Liver (tissue), 9 donors: ENCODE results near the gene RNF13. TPM values are rescaled to one million over a fixed set of nuclear protein-coding genes. Genes with fewer than 3 reads are reported as not detected.

Source experiments
- DNase-seq: peaks from one replicate; pipeline ENCODE4 v3.0.0-alpha.2; 2017; ENCODE audit warnings: low spot score
- H3K27ac ChIP-seq, 2 donors: one replicate each; pipeline ENCODE4 v1.7.0; 2013; ENCODE audit warnings: inconsistent platforms in 2 of 2, low read length in 2 of 2, control low read depth in 1 of 2, low read depth in 1 of 2, mild to moderate bottlenecking in 1 of 2
- H3K27me3 ChIP-seq, 4 donors: one replicate each; pipeline versions ENCODE4 v1.6.1 to v1.7.0; 2013; ENCODE audit warnings: low read length in 3 of 4, inconsistent platforms in 1 of 4, mild to moderate bottlenecking in 1 of 4, moderate library complexity in 1 of 4; ENCODE audit not compliant: control insufficient read depth in 4 of 4, insufficient read depth in 4 of 4
- H3K36me3 ChIP-seq, 4 donors: one replicate each; pipeline versions ENCODE4 v1.6.1 to v1.7.0; 2013; ENCODE audit warnings: low read length in 3 of 4, mild to moderate bottlenecking in 3 of 4, low read depth in 1 of 4, moderate library complexity in 1 of 4; ENCODE audit not compliant: control insufficient read depth in 4 of 4, insufficient read depth in 3 of 4
- H3K4me1 ChIP-seq, 4 donors: one replicate each; pipeline versions ENCODE4 v1.6.1 to v1.7.0; 2013; ENCODE audit warnings: low read length in 3 of 4, mild to moderate bottlenecking in 3 of 4, moderate library complexity in 1 of 4; ENCODE audit not compliant: control insufficient read depth in 4 of 4, insufficient read depth in 4 of 4
- H3K4me3 ChIP-seq, 3 donors: one replicate each; pipeline versions ENCODE4 v1.6.1 to v1.7.0; 2013; ENCODE audit warnings: low read length in 3 of 3, control low read depth in 1 of 3, low read depth in 1 of 3, mild to moderate bottlenecking in 1 of 3
- H3K9ac ChIP-seq, 2 donors: one replicate each; pipeline ENCODE4 v1.7.0; 2013; ENCODE audit warnings: low read length in 2 of 2, mild to moderate bottlenecking in 2 of 2, moderate library complexity in 2 of 2, control low read depth in 1 of 2, low read depth in 1 of 2
- H3K9me3 ChIP-seq, 4 donors: one replicate each; pipeline versions ENCODE4 v1.6.1 to v1.7.0; 2013; ENCODE audit warnings: low read length in 3 of 4; ENCODE audit not compliant: control insufficient read depth in 4 of 4
- ATF3 ChIP-seq: IDR thresholded peaks from 2 replicates; pipeline ENCODE4 v1.6.1; 2016; ENCODE audit warnings: antibody characterized with exemption
- EGR1 ChIP-seq, 2 donors: IDR thresholded peaks; 2 replicates each; pipeline ENCODE4 v1.6.1; 2016 to 2018; ENCODE audit warnings: antibody characterized with exemption in 2 of 2, low read depth in 2 of 2
- FOXA1 ChIP-seq: IDR thresholded peaks from 2 replicates; pipeline ENCODE4 v1.6.1; 2016; ENCODE audit warnings: antibody characterized with exemption
- FOXA2 ChIP-seq: IDR thresholded peaks from 2 replicates; pipeline ENCODE4 v1.6.1; 2016; ENCODE audit warnings: antibody characterized with exemption
- GABPA ChIP-seq, 2 donors: IDR thresholded peaks in 1 of 2; conservative IDR thresholded peaks in 1 of 2; 2 replicates each; pipeline ENCODE4 v1.6.1; 2016; ENCODE audit warnings: antibody characterized with exemption in 2 of 2, mild to moderate bottlenecking in 1 of 2, moderate library complexity in 1 of 2
- HNF4A ChIP-seq, 2 donors: conservative IDR thresholded peaks; 2 replicates each; pipeline ENCODE4 v1.6.1; 2016; ENCODE audit warnings: antibody characterized with exemption in 2 of 2, mild to moderate bottlenecking in 2 of 2
- HNF4G ChIP-seq: IDR thresholded peaks from 2 replicates; pipeline ENCODE4 v1.6.1; 2016; ENCODE audit warnings: antibody characterized with exemption
- JUND ChIP-seq, 2 donors: IDR thresholded peaks; 2 replicates each; pipeline ENCODE4 v1.6.1; 2016; ENCODE audit warnings: antibody characterized with exemption in 2 of 2
- NR2F2 ChIP-seq: IDR thresholded peaks from 2 replicates; pipeline ENCODE4 v1.6.1; 2016; ENCODE audit warnings: antibody characterized with exemption
- RAD21 ChIP-seq, 2 donors: IDR thresholded peaks; 2 replicates each; pipeline ENCODE4 v1.6.1; 2016; ENCODE audit warnings: antibody characterized with exemption in 2 of 2, mild to moderate bottlenecking in 2 of 2
- REST ChIP-seq: IDR thresholded peaks from 2 replicates; pipeline ENCODE4 v1.6.1; 2016; ENCODE audit warnings: antibody characterized with exemption, mild to moderate bottlenecking
- RXRA ChIP-seq, 2 donors: IDR thresholded peaks; 2 replicates each; pipeline ENCODE4 v1.6.1; 2017 to 2018; ENCODE audit warnings: antibody characterized with exemption in 2 of 2, mild to moderate bottlenecking in 1 of 2
- SP1 ChIP-seq: IDR thresholded peaks from 2 replicates; pipeline ENCODE4 v1.6.1; 2018; ENCODE audit warnings: antibody characterized with exemption, mild to moderate bottlenecking
- TAF1 ChIP-seq: conservative IDR thresholded peaks from 2 replicates; pipeline ENCODE4 v1.6.1; 2016; ENCODE audit warnings: antibody characterized with exemption, mild to moderate bottlenecking
- YY1 ChIP-seq: IDR thresholded peaks from 2 replicates; pipeline ENCODE4 v1.6.1; 2016; ENCODE audit warnings: antibody characterized with exemption, mild to moderate bottlenecking
- ZBTB33 ChIP-seq: IDR thresholded peaks from 2 replicates; pipeline ENCODE4 v1.6.1; 2016; ENCODE audit warnings: antibody characterized with exemption
- WGBS: extraction: QIAGEN DNeasy Blood & Tissue Kit; methylation state at CpG from one replicate; pipeline ENCODE4 v1.1.7; 2013; 5-methylcytosine and 5-hydroxymethylcytosine counted together
- polyA plus RNA-seq, 2 donors: library from polyadenylated mRNA; stranded (reverse) in 1 of 2; unstranded in 1 of 2; fragments of 200-250 nt in 1 of 2; fragments of >200 nt in 1 of 2; fragmentation: Nextera tagmentation in 1 of 2; extraction: Ambion mirVana in 1 of 2; gene quantifications; one replicate each; pipeline versions ENCODE4 v1.2.1 to v1.2.3, GENCODE V29; 2013 to 2015
- total RNA-seq, 2 donors: library from RNA; depleted of rRNA; stranded (reverse); fragments of >200 nt; gene quantifications; one replicate each; pipeline ENCODE4 v1.2.3, GENCODE V29; 2014
- TF ChIP-seq, protein P1 (sequence below): IDR thresholded peaks from 2 replicates; pipeline ENCODE4 v1.6.1; 2016; ENCODE audit warnings: antibody characterized with exemption
- TF ChIP-seq, protein P2 (sequence below): fragments of 150-350 bp; IDR thresholded peaks from 2 replicates; pipeline ENCODE4 v1.5.1; 2017; ENCODE audit warnings: improper control_type of control experiment, low read depth, low read length; ENCODE audit not compliant: missing input control
- donor health status: healthy.
- donor health status: healthy.
- donor health status: healthy.
- donor health status: healthy.
- donor health status: healthy.

The RNF13 gene
- total and polyA plus RNA-seq, 4 donors: 31.3 to 70.5 (median 59.9) TPM

- Histone ChIP-seq H3K27ac (no peak overlapping the region), H3K36me3 (no peaks in the 10 kb centered on the region), H3K4me3 (no peak overlapping the region), H3K9ac (no peak overlapping the region), H3K4me1 (no peaks in the 10 kb centered on the region), H3K9me3 (no peaks in the 10 kb centered on the region), H3K27me3 (no peaks in the 10 kb centered on the region)
- WGBS: 55% methylated on average over 5 of the region's 5 CpGs
- DNase-seq: no peak
- TF ChIP-seq TAF1 (no peak), REST (no peak), GABPA (IDR thresholded peaks at IDR 0.05 in 1 of 2, conservative IDR thresholded peaks at IDR 0.05 in 1 of 2) (no peak), HNF4G (no peak), ATF3 (no peak), JUND (IDR thresholded peaks at IDR 0.05) (no peak), NR2F2 (no peak), ZBTB33 (no peak), HNF4A (conservative IDR thresholded peaks at IDR 0.05) (no peak), EGR1 (IDR thresholded peaks at IDR 0.05; ENCODE audit: low read depth in 2 of 2) (no peak), SP1 (no peak), FOXA1 (no peak), RAD21 (IDR thresholded peaks at IDR 0.05) (no peak), RXRA (IDR thresholded peaks at IDR 0.05) (no peak), YY1 (no peak), FOXA2 (no peak)
- TF ChIP-seq, protein P1, sequence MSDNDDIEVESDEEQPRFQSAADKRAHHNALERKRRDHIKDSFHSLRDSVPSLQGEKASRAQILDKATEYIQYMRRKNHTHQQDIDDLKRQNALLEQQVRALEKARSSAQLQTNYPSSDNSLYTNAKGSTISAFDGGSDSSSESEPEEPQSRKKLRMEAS: no peak
- TF ChIP-seq, protein P2, sequence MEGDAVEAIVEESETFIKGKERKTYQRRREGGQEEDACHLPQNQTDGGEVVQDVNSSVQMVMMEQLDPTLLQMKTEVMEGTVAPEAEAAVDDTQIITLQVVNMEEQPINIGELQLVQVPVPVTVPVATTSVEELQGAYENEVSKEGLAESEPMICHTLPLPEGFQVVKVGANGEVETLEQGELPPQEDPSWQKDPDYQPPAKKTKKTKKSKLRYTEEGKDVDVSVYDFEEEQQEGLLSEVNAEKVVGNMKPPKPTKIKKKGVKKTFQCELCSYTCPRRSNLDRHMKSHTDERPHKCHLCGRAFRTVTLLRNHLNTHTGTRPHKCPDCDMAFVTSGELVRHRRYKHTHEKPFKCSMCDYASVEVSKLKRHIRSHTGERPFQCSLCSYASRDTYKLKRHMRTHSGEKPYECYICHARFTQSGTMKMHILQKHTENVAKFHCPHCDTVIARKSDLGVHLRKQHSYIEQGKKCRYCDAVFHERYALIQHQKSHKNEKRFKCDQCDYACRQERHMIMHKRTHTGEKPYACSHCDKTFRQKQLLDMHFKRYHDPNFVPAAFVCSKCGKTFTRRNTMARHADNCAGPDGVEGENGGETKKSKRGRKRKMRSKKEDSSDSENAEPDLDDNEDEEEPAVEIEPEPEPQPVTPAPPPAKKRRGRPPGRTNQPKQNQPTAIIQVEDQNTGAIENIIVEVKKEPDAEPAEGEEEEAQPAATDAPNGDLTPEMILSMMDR: no peak
Measured at GRCh38 chr3:149801639-149802038, 11.4 kb upstream of the RNF13 start.
